Activated CD4-positive, alpha-beta T cell treated with anti-CD3 and anti-CD28 coated beads for 48 hours (primary cell): ENCODE results near the gene CYP2J2.
"Not testable (repeated sequence)": the region's sequence is repeated elsewhere in the genome, so short reads cannot be mapped to it uniquely, and the experiment has no call there.

Source experiments
- DNase-seq: peaks from one replicate; pipeline ENCODE4 v3.0.0-alpha.2; 2020

Gene CYP2J2

DNA sequence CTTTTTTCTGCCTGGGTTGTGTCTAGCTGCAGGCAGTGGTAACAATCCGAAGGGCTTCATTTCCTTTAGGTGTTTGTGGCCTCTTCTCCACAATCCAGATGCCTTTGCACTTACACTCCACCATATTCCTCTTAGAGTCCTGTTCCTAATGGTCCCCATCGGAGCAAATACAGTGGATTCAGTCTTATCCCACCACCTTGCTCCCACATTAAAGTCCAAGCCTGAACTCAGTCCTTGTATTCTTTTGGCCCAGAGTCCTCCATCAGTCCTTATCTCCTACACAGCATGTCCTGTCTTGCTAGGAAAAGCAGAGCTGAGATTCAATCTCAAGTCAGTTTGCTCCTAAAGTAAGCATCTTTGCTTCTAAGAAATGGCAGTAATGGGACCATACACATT is 8.8 kb downstream of the CYP2J2 start:
- no peak for DNase-seq

DNA sequence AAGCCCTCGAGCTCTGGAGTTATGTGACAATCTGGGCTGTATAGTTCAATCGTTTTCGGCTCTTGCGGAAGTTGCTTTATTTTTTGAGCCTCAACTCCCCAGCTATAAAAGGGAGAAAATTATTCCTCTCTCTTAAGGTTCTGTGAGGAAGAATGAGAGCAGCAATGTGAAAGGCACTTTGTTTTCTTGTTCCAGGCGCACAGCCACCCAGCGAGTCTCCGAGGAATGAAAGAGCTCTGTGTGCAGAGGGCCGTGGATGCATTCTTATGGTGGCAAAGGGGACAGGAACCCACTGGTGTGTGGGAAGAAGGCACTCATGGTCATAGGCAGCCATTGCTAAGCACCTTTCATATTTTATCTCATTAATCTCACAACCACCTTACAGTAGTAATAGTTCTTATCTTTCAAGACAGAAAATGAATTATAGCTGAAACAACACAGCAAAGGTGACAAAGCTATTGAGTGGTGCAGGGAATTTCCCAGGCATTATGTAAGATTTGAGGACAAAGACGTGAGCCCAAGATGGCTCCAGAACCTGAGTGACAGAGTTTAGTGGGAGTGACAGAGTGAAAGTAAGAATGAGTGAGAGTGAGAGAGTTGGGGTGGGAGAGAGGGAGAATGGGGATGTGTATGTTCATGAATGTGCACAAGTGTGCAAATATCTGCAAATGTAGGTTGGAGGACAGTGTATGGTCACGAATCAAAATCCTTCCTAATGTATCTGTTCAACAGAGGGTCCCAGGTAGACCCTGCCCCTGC is 9.4 kb downstream of the CYP2J2 start:
- DNase-seq, result no peak

DNA sequence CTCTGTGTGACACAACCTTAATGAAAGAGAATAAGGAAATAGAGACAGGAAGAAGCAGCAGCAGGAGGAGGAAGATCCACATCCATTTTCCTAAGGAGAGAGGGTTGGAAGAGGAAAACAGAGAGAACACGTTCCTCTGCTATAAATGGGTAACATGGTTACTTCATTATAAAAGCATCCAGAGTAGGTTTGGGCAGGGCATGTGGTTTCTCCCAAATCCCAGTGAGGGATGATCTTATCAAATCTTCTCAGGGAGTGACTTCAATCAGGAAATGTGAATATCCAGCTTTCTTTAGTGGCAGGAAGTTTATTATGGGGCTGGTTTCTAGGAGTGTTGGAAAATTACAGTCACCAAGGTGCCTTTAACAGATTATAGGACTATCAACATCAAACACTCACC is 11.1 kb downstream of the CYP2J2 start:
- DNase-seq, result no peak

DNA sequence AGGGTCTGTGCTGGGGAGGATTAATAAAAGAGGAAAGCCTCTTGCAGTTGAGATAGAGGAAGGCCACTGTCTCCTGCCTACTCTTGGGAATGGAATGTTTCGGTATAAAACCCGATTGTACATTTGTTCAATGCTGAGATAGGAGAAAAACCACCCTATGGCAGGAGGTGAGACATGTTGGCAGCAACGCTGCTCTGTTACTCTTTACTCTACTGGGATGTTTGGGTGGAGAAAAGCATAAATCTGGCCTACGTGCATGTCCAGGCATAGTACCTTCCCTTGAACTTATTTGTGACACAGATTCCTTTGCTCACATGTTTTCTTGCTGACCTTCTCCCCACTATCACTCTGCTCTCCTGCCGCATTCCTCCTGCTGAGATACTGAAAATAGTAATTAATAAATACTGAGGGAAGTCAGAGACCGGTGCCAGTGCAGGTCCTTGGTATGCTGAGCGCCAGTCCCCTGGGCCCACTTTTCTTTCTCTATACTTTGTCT is 11.7 kb downstream of the CYP2J2 start:
- DNase-seq, result not testable (repeated sequence)

DNA sequence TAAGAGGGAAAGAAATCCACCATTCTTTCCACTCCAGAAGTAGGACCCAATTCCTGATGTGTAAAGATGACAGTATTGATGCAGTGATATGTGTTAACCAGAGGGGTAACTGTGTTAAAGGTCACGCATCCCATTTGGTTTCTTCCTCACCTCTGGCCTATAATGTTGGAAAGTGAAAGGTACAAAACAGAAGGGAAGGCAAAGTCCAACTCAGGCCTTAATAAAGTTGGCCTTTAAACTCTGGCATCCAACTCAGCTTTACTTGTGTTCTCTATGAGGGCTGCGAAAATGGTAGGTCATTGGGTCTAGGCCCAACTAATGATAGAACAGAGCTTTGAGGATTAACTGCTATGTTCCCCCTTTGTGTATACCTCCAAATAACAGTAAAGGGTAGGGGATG is 17.9 kb downstream of the CYP2J2 start:
- DNase-seq, result no peak

DNA sequence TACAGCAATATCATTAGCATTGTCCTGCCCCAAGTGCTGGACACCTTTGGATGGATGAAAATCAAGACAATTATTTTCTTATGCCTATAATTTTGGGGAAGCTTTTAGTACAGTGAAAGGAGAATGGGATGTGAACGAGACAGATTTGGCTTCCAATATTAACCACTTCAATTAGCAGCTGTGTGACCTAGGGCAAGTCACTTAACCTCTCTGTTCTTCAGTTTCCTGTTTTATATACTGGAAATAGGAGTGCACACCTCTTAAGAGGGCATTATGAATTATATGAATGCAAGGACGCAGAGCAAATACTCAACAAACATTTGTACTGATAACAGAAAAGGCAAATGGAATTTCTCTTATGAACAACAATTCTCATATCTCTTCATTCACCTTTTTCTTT is 18.5 kb downstream of the CYP2J2 start:
- DNase-seq, result no peak

DNA sequence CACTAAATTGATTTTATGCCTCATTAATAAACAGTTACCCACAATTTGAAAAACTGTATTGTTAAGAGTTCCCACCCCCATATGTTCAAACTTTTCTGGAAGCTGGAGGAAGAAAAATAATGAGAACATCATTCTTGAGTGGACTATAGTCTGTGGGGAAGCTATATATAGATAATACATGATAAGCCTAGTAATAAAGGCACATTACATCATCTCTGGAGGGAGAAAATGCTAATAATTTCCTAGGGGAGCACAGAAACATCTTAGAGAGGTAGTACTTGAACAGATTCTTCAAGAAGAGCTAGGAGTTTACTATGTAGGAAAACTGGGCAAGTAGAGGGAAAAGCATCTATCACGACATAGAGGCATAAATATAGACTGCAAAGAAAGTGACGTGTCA is 19.6 kb downstream of the CYP2J2 start:
- DNase-seq, result no peak

DNA sequence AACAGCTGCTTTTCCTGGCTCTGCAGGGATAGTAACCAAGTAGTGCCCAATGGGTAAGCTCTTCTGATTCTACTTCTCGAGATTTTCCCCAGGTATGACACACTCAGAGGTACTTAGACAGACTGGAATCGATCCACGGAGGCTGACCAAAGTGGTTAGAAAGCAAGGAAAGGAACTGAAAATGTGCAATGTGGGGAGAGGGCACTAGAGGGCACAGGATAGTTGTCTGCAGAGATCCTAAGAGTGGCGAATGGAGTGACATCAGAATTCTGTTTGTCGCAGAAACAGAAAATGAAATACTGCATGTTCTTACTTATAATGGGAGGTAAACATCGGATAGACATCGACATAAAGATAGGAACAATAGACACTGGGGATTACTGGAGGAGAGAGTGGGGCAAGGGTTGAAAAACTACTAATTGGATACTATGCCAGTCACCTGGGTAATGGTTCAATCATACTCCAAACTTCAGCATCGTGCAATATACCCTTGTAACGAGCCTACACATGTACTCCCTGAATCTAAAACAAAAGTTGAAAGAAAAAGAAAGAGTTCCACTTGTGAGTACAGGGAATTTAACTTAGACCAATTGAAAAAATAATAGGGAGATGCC is 23.3 kb downstream of the CYP2J2 start:
- peak; percentile 30 for DNase-seq

DNA sequence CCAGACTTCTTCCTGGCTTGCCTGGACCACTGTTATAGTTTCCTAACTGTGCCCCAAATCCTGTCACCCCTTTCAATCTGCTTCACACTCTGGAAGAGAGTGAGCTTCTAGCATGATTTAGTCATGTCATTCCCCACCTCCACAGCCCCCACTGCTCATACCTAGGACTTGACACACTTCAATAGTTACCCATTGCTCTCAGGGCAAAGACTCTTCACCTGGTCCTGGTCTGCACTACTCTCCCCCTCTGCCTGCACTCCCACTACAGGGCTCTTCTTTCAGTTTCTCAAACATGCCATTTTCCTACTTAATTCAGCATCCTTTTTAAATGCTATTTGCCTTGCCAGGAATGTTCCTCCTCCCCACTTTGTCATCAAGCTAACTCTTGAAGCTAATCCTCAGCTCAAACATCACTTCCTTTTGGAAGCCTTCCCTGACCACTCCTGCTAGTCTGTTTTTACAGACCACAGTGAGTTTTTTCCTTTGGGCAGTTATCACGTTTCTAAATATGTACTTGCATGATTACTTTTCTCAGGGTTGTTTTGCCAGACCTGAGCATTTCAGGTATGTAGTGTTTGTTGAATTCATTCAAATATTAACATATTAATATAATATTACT is 24.7 kb downstream of the CYP2J2 start:
- no peak for DNase-seq

DNA sequence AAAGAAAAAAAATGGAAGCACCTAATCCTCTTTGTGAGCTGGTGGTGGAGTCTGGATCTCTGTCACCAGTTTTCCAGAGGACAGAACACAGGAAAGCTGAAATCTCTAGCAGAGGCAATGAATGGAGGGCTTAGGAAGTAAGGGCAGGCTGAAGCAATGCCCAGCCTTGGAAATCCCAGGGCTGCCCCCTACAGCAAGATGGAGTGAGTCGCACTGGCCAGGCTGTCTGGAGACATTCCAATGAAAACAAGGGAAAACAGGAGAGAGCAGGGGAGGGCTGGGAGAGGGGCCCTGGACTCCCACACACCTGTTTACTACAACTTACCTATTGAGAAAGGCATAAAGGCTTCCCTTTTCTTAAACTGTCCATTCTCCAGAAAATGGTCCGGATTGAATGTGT is 25.9 kb downstream of the CYP2J2 start:
- DNase-seq, result no peak

DNA sequence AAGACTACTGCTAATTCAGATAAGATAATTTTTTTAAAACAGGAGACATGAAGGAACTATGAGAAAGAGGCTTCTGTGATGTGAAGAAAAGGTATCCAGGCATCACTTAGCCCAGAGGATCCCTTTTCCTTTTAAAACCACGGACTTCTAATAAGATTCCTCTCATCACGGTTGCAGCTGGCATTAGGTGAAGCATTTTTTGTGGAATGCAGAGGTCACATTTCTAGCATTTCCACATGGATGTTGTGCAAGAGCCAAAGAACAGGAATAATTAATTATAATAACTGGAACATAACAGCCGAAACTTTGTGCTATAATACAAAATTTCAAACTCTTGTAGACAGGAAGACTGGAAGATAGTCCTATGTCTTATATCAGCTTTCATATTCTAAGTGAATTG is 27.6 kb downstream of the CYP2J2 start:
- no peak for DNase-seq

DNA sequence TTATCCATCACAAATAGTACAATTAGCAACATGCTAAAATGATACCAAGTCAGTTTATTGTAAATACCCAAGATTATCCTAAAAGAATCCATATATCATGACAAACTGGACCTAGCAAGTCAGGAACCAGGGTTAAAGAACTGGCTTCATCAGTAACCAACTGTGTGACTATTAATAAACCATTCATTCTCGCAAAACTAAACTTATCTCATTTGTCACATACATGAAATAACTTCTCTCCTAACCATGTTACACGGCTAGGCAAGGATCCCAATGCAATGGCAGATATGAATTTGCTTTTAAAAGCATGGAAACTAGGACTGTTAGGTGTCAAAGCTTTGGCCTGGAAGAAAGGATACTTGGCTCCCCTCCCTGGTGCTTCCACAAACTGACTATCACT is 29.4 kb downstream of the CYP2J2 start:
- DNase-seq, result no peak

DNA sequence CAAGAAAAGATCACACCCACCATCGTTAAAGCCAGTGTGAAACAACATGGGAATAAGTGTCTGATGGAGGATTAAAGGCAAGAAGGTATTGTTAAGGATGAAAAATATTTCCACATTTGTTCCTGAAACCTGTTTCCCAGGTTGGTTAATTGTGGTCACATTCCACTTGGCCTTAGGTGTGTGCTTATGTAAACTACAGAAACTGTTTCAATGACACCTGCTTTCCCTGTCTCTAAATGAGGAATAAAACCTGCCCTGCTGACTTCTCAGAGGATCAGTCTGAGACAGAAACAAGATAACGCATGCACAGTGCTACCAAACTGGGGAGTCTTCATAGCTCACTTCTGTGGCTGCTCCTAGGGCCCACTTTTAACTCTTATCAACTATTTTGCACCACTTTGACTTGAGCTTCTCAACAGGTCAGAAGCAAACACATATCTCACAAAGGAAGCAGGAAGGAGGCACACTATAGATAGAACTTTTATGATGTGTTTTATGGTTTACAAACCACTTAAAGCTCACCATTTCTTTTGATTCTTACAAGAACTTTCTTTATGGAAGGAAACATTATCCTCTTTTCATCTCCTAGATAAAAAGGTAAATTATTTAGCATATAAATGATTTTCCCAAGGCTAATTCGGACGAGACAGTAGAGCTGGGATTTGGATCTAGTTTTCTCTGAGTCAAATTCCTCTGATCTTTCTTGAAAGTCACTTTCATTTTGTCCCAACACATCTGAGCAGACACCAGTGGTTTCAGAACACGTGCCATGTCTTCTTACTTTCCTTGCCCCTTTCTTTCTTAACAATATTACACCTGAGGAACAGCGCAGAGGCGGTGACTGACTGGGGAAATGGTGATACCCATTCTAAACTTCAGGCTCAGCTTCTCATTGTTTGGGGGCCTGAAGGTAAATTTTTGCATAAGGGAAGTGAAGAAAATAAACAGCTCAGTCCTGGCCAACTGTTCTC is 33.4 kb downstream of the CYP2J2 start:
- no peak for DNase-seq

DNA sequence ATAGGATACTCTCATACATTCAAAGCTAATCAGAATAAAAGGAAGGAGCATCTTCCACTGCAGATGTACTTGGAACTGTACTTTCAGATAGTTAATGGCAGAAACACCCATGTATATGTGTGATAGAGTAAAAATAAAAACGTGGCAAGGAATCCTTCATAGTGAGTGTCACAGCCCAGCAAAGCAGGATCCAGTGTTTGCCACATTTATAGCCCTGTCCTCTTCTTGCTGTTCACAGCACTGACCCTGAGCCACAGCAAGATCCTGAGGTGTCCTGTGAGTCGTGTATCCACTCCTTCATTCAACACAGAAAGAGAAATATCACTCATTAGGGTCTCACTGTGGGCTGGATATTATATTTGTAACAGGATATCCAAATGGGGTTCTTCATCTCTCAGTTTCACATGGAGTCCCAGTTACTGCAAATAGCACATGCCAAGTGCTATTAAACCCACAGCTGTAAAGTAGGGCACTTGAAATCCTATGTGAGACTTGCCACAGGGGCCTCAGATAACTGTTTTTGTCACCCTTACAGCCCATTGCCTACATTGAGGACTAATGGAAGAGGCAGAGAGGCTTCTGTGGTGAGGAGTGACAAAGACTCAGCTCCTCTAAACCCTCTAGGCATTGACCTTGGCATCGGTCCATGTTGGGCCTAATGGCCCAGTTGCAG is 41.3 kb downstream of the CYP2J2 start:
- DNase-seq, result no peak

DNA sequence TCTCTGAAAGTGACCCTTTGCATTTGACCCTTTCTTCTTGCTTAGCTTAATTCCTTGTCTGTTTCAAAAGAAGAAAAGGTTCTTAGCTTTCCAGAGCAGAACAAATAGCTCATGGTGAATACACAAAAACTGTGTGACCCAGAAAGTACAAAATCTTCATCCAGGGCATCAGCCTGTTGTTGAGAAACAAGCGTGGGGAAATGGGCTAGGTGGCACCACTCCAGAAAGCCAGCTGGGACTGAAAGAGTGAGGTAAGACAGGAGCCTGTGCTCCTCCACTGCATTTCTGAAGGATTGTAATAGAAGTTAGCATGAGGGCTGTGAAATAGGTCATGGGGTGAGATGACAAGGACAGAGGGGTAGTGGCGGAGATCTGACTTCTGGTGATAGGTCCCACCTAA is 45.8 kb downstream of the CYP2J2 start:
- no peak for DNase-seq

DNA sequence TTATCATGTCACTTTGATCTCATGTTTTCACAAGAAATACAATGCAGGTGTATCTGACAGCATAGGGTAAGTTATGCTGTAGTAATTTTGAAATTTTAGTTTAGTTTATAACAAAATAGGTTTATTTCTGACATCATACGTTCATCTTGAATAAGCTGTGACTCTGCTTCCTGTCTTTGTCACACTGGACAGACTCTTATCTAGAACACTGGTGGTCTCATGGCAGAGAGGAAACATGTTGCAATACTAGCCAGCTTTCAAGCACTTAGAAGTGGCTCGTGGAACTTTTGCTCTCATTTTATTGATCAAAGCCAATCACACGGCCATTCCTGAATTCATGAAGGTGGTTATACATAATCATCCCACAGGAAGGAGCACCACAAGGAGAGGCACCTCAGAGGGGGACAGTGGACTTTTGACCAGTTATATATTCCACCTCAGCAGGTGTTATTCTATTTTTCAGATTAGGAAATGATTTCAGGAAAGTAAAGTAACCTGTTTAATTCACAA is 46.5 kb downstream of the CYP2J2 start:
- no peak for DNase-seq

DNA sequence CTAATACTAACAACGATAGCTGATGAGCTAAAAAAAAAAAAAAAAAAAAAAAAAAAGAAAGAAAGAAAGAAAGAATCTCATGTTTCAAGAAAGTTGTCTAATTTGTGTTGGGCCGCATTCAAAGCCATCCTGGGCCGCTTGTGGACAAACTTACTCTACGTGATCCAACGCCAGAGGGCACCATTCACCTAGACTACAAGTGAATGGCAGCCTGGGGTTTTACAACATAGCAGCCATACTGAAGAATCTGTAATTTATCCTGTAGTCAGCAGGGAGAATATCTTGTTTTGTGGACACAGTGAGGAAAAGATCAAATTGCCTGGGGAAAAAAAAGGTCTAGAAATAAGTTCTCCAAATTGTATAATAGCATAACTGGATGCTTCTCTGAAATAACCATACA is 47.0 kb downstream of the CYP2J2 start:
- DNase-seq, result peak; percentile 65

DNA sequence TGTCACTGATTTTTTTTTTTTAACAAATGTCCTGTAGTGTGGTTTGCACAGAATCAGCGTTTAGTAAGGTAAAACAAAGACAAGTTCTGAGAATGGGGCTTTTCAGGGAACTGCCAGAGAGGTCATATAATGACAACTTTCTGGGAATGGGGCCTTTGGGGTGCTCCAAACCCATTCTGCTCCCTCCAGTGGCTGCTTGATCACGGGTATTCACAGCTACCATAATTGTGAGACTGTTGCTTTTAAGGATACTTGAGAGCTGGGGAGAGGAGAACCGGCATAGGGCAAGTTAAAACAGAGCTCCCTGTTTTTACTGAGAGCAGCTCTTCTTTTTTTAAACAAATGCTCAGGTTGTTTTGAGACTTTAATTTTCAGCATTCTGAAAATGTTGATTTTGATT is 48.2 kb downstream of the CYP2J2 start:
- DNase-seq, result no peak

DNA sequence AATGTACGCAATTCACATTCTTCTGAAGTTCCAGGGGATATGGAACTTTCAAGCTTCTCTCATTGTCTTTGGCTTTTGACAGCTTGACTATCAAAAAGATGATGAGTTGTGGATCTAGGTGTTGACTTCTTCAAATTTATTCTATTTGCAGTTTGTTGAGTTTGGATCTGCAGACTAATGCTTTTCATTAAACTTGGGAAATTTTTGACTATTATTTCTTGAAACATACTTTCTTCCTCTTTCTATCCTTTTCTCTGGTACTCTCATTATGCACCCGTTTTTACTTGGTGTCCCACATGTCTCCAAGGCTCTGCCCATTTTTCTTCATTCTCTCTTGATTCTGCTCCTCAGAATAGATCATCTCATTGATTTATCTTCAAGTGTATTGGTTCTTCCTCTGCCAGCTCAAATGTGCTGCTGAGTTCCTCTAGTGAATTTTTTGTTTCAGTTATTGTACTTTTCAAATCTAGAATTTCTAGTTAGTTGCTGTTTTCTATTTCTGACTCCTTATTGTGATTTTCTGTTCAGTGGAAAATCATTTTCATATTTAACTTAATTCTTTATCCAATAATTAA is 49.4 kb downstream of the CYP2J2 start:
- no peak for DNase-seq

DNA sequence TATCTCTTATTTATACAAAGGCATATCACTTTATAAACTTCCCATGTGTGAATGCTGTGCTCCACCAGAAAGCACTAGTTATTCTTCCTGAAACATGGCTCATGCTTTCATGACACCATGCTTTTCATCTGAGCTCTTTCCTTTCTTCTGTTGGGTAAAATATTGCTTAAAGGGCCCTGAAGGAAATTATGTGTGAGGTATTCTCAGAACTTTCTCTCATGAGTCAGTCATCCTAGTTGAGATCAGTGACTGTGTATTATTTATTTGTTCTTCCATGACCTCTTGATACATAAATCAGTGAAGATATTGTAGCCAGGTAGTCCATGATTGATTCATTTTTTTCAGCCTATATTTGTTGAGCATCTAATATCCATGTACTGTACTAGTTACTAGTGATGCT is 54.8 kb downstream of the CYP2J2 start:
- DNase-seq, result no peak

DNA sequence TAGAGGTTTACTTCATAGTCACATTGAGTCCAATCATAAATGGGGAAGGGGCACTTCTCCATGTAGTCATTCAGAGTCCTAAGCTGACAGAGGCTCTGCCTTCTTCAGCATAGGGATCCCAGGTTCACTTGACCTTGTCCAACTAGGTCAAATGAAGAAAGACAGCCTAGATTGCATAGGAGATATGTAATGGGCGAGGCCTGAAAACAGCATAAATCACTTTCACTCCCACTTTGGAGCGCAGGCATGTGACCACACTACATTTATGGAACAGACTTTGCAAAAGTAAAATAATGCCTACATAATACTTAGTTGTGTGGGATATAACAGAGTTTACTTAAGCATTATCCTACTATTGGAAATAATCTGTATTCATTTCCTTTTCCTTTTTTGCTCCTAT is 60.1 kb downstream of the CYP2J2 start:
- no peak for DNase-seq
